ENCODE measurements around the gene C1D. TPM values are rescaled to one million over a fixed set of nuclear protein-coding genes. Genes with fewer than 3 reads are reported as not detected.
A peak's percentile ranks its signal among the peaks of the same experiment; 100 is the strongest.

The C1D gene
- polyA plus RNA-seq, 3 donors = 14.9 to 58.4 (median 49.7) TPM

DNA sequence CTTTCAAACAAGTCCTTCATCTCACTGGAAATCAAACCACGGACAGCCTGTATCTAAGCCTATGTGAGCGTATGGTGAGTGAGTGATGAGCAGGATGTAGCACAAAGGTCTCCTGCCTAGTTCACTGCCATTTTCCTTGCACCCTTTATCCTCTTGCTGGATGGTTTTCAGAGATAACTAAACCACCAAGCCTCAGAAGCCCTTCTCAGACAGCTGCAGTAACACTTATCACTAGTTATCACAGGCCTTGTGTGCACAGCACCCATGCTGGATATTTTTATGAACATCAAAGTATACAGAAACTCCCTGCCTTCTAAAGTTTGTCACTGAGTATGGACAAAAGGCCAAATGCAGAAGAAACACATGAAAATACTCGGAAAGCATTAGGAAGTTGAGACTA, 69.5 kb downstream of the C1D start:
- H3K9me3 ChIP-seq (replicated peaks in 1 of 2; ENCODE audit: control insufficient read depth in 1 of 2, insufficient read depth in 1 of 2, low read length in 2 of 2) = no peaks in the 10 kb centered on the region
- Mint-ChIP-seq H3K27ac (no peak overlapping the region), H3K36me3 (no peaks in the 10 kb centered on the region), H3K4me1 (no peaks in the 10 kb centered on the region), H3K27me3 (ENCODE audit: low read depth in 3 of 3) (peaks cover 0 to 3% (median 3%) of the 10 kb centered on the region in 3 donors), H3K4me3 (no peak overlapping the region), H3K9me3 (peaks cover 0 to 8% (median 3%) of the 10 kb centered on the region in 7 donors)
- no CpG with 5 or more reads among the region's 3 CpGs for WGBS (ENCODE audit: insufficient coverage)
- intact Hi-C loops (cut with micrococcal nuclease) = no loop called here
- DNase-seq = no peak
- no peaks in the 10 kb centered on the region for H3K4me1 ChIP-seq (ENCODE audit: control insufficient read depth in 1 of 2, insufficient read depth in 2 of 2, low read length in 2 of 2)
- no peaks in the 10 kb centered on the region for H4K20me1 ChIP-seq (ENCODE audit: insufficient read depth, low read length)
- no peak overlapping the region for H3K4me3 ChIP-seq (replicated peaks in 1 of 3; ENCODE audit: low read depth in 2 of 3, low read length in 3 of 3)
- no peaks in the 10 kb centered on the region for H3K36me3 ChIP-seq (replicated peaks in 1 of 2; ENCODE audit: control insufficient read depth in 1 of 2, insufficient read depth in 2 of 2, low read length in 2 of 2)
- H3K27ac ChIP-seq (ENCODE audit: low read depth in 1 of 2, low read length in 2 of 2) = no peak overlapping the region
- H2AFZ ChIP-seq (ENCODE audit: insufficient read depth, low read depth, low read length, poor library complexity, severe bottlenecking) = no peak overlapping the region
- H3K27me3 ChIP-seq (ENCODE audit: control insufficient read depth in 2 of 2, insufficient read depth in 2 of 2, low read length in 2 of 2) = no peaks in the 10 kb centered on the region
- H3K9ac ChIP-seq (ENCODE audit: insufficient read depth, low read length, poor library complexity, severe bottlenecking) = no peak overlapping the region
- no peaks in the 10 kb centered on the region for H3K79me2 ChIP-seq (ENCODE audit: insufficient read depth, low read length)
- TF ChIP-seq, protein P1, sequence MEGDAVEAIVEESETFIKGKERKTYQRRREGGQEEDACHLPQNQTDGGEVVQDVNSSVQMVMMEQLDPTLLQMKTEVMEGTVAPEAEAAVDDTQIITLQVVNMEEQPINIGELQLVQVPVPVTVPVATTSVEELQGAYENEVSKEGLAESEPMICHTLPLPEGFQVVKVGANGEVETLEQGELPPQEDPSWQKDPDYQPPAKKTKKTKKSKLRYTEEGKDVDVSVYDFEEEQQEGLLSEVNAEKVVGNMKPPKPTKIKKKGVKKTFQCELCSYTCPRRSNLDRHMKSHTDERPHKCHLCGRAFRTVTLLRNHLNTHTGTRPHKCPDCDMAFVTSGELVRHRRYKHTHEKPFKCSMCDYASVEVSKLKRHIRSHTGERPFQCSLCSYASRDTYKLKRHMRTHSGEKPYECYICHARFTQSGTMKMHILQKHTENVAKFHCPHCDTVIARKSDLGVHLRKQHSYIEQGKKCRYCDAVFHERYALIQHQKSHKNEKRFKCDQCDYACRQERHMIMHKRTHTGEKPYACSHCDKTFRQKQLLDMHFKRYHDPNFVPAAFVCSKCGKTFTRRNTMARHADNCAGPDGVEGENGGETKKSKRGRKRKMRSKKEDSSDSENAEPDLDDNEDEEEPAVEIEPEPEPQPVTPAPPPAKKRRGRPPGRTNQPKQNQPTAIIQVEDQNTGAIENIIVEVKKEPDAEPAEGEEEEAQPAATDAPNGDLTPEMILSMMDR (IDR thresholded peaks at IDR 0.05) = no peak
- H3K4me2 ChIP-seq (replicated peaks; ENCODE audit: extremely low read depth, low read length, poor library complexity, severe bottlenecking) = no peak overlapping the region

- intact Hi-C loops (cut with micrococcal nuclease) = no loop called here
These were observed 71.3 kb downstream of the C1D start for GRCh38 chr2:67991456-67991855.

More at GRCh38 chr2:67991456-67991855, 71.3 kb downstream of the C1D start:
- Mint-ChIP-seq H3K27me3 (ENCODE audit: low read depth in 3 of 3) (peaks cover 0 to 3% (median 3%) of the 10 kb centered on the region in 3 donors), H3K27ac (no peak overlapping the region), H3K9me3 (peaks cover 0 to 11% (median 3%) of the 10 kb centered on the region in 7 donors), H3K36me3 (no peaks in the 10 kb centered on the region), H3K4me1 (no peaks in the 10 kb centered on the region), H3K4me3 (peak overlapping the region in 1 of 2 donors; percentile 22)
- DNase-seq = no peak
- Histone ChIP-seq H3K79me2 (ENCODE audit: insufficient read depth, low read length) (no peaks in the 10 kb centered on the region), H3K4me1 (ENCODE audit: control insufficient read depth in 1 of 2, insufficient read depth in 2 of 2, low read length in 2 of 2) (no peaks in the 10 kb centered on the region), H3K36me3 (replicated peaks in 1 of 2; ENCODE audit: control insufficient read depth in 1 of 2, insufficient read depth in 2 of 2, low read length in 2 of 2) (no peaks in the 10 kb centered on the region), H3K9ac (ENCODE audit: insufficient read depth, low read length, poor library complexity, severe bottlenecking) (no peak overlapping the region), H2AFZ (ENCODE audit: insufficient read depth, low read depth, low read length, poor library complexity, severe bottlenecking) (no peak overlapping the region), H3K4me3 (replicated peaks in 1 of 3; ENCODE audit: low read depth in 2 of 3, low read length in 3 of 3) (no peak overlapping the region), H3K27ac (ENCODE audit: low read depth in 1 of 2, low read length in 2 of 2) (no peak overlapping the region), H3K27me3 (ENCODE audit: control insufficient read depth in 2 of 2, insufficient read depth in 2 of 2, low read length in 2 of 2) (no peaks in the 10 kb centered on the region), H4K20me1 (ENCODE audit: insufficient read depth, low read length) (no peaks in the 10 kb centered on the region), H3K9me3 (replicated peaks in 1 of 2; ENCODE audit: control insufficient read depth in 1 of 2, insufficient read depth in 1 of 2, low read length in 2 of 2) (no peaks in the 10 kb centered on the region), H3K4me2 (replicated peaks; ENCODE audit: extremely low read depth, low read length, poor library complexity, severe bottlenecking) (no peak overlapping the region)
- no CpG with 5 or more reads among the region's 2 CpGs for WGBS (ENCODE audit: insufficient coverage)
- TF ChIP-seq, protein P1 (IDR thresholded peaks at IDR 0.05) = no peak

Other genes starting within 250 kb of the C1D start
- gene PNO1, start 94.9 kb upstream of the C1D start, polyA plus RNA-seq = 10 to 100 TPM in 2 of 3 donors, 1 to 10 TPM in 1; 4.7 to 14.0 (median 10.8) TPM
- gene PPP3R1, start 189.5 kb upstream of the C1D start, polyA plus RNA-seq = 10 to 100 TPM in 2 of 3 donors, 1 to 10 TPM in 1; 8.7 to 32.6 (median 10.7) TPM

Measured in CD14-positive monocyte (primary cell).